ENCODE data around the gene GRM3. TPM values are rescaled to one million over a fixed set of nuclear protein-coding genes. Genes with fewer than 3 reads are reported as not detected.

The GRM3 gene
- total and polyA plus RNA-seq, 2 of the 8 experiments (the other 6 are each of a cell fraction or from before 2014, with no cell fraction given), result 3.1 to 4.2 TPM

DNA sequence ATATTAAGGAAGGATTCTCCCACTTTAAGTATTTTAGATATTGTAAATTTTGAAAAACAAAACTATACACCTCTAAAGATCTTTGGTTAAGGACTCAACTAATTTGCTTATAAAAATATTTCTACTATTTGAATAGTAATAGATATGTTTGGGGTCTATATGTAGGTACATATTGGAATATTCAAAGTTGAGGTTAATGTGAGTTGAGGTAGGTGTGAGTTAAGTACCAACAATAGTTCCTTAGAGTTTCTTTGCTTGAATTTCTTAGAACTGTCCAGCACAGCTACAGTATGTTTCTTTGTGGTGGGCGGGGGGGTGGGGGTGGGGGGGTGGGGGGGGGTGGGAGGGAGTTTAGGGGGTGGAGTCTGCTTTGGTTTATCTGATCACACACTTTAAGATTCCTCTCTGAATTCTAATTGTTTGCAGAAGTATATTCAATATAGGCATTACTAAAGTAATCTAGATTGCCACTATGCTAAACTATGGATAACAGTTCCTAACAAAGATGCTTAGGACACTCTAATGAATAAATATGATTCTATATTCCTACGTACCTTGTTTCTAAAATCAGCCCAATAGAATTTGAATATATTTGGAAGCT, 2.1 kb downstream of the GRM3 start:
- no peaks in the 10 kb centered on the region for H3K79me2 ChIP-seq (ENCODE audit: control insufficient read depth in 1 of 2, insufficient read depth in 2 of 2, low read length in 2 of 2)
- no peak overlapping the region for H3K9ac ChIP-seq (replicated peaks in 1 of 4; ENCODE audit: extremely low read depth in 1 of 4, low read depth in 3 of 4, low read length in 3 of 4)
- H2AFZ ChIP-seq (ENCODE audit: low read length), result no peak overlapping the region
- no peak overlapping the region for H4K5ac ChIP-seq (ENCODE audit: insufficient read length, low read depth, low read length)
- CTCF ChIA-PET (ENCODE audit: partially characterized antibody), result interaction anchor here (1.2 to 3.7 kb wide), 5 partner anchors 17 to 168 kb away, joined by 4 to 12 read pairs (median 5); no protein-coding TSS in a partner anchor
- no peaks in the 10 kb centered on the region for H3K79me1 ChIP-seq (ENCODE audit: low read depth, low read length)
- 83% methylated on average over 1 of the region's 2 CpGs; no CpG with 5 or more reads in 1 of the 2 experiments for WGBS, 2 experiments (ENCODE audit: extremely low coverage in 1 of 2, insufficient coverage in 1 of 2, insufficient read length in 1 of 2, insufficient replicate concordance in 2 of 2, low coverage in 1 of 2, low lambda C conversion rate in 2 of 2, missing lambda C conversion rate in 1 of 2)
- no peak overlapping the region for H2BK20ac ChIP-seq (ENCODE audit: low read length)
- no peak overlapping the region for H2BK15ac ChIP-seq (ENCODE audit: low read length)
- H3K23ac ChIP-seq (ENCODE audit: insufficient read length), result no peak overlapping the region
- no peak for FAIRE-seq
- DNase-seq (ENCODE audit: low read depth in 1 of 2, low spot score in 2 of 2), result no peak
- POLR2A ChIA-PET (ENCODE audit: partially characterized antibody), result interaction anchor here (2.2 kb wide), 1 partner anchor 8 kb away, joined by 8 read pairs; no protein-coding TSS in a partner anchor
- H3K4ac ChIP-seq (replicated peaks; ENCODE audit: insufficient read length, low read depth, low read length), result no peak overlapping the region
- peak overlapping the region; percentile 83 to 99; a peak in 3 of 4 replicates for H3K4me2 ChIP-seq (ENCODE audit: insufficient read depth in 1 of 2, low read depth in 2 of 2, low read length in 2 of 2)
- no peaks in the 10 kb centered on the region for H4K20me1 ChIP-seq (replicated peaks in 1 of 2; ENCODE audit: control insufficient read depth in 1 of 2, insufficient read depth in 2 of 2, low read length in 2 of 2)
- H3K4me1 ChIP-seq (replicated peaks in 1 of 4; ENCODE audit: control insufficient read depth in 3 of 4, insufficient read depth in 4 of 4, low read length in 3 of 4), result peaks cover 0 to 8% (median 5%) of the 10 kb centered on the region in 4 experiments; a peak in 3 of 7 replicates
- no peak overlapping the region for H3K27ac ChIP-seq (ENCODE audit: low read depth, low read length)
- no peaks in the 10 kb centered on the region for H3K9me3 ChIP-seq (ENCODE audit: insufficient read depth in 2 of 2, low read depth in 1 of 2, low read length in 1 of 2)
- no peak overlapping the region for H2BK5ac ChIP-seq (ENCODE audit: low read depth, low read length)
- no peak overlapping the region for H3K56ac ChIP-seq (replicated peaks; ENCODE audit: insufficient read length, low read depth, low read length)
- H2AK5ac ChIP-seq (ENCODE audit: low read depth, low read length), result no peak overlapping the region
- H3K4me3 ChIP-seq (ENCODE audit: extremely low read depth in 1 of 4, insufficient read depth in 2 of 4, low read depth in 3 of 4, low read length in 4 of 4), result peak overlapping the region in 1 of 4 experiments; percentile 71; a peak in 2 of 8 replicates
- no peak overlapping the region for H3K18ac ChIP-seq (ENCODE audit: extremely low read depth, low read length)
- H3K23me2 ChIP-seq (ENCODE audit: low read depth, low read length), result peaks cover 20% of the 10 kb centered on the region
- H4K91ac ChIP-seq (replicated peaks; ENCODE audit: insufficient read length, low read length), result no peak overlapping the region
- H3K36me3 ChIP-seq (ENCODE audit: control insufficient read depth in 2 of 4, insufficient read depth in 4 of 4, low read length in 3 of 4), result no peaks in the 10 kb centered on the region
- no peak overlapping the region for H4K8ac ChIP-seq (ENCODE audit: extremely low read depth, insufficient read depth, low read length)
- H2BK12ac ChIP-seq (ENCODE audit: low read depth, low read length), result no peak overlapping the region
- peaks cover 0 to 12% (median 4%) of the 10 kb centered on the region in 4 experiments; a peak in 5 of 7 replicates for H3K27me3 ChIP-seq (replicated peaks in 1 of 4; ENCODE audit: control insufficient read depth in 3 of 4, extremely low read depth in 1 of 4, insufficient read depth in 3 of 4, low read length in 3 of 4)
- no peak overlapping the region for H2BK120ac ChIP-seq (replicated peaks; ENCODE audit: low read depth, low read length)
- no peak overlapping the region for H3K14ac ChIP-seq (ENCODE audit: insufficient read length)
- no peak for TF ChIP-seq CREB1 (IDR thresholded peaks at IDR 0.05)
- TF ChIP-seq, protein P1, sequence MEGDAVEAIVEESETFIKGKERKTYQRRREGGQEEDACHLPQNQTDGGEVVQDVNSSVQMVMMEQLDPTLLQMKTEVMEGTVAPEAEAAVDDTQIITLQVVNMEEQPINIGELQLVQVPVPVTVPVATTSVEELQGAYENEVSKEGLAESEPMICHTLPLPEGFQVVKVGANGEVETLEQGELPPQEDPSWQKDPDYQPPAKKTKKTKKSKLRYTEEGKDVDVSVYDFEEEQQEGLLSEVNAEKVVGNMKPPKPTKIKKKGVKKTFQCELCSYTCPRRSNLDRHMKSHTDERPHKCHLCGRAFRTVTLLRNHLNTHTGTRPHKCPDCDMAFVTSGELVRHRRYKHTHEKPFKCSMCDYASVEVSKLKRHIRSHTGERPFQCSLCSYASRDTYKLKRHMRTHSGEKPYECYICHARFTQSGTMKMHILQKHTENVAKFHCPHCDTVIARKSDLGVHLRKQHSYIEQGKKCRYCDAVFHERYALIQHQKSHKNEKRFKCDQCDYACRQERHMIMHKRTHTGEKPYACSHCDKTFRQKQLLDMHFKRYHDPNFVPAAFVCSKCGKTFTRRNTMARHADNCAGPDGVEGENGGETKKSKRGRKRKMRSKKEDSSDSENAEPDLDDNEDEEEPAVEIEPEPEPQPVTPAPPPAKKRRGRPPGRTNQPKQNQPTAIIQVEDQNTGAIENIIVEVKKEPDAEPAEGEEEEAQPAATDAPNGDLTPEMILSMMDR (IDR thresholded peaks at IDR 0.05; ENCODE audit: control extremely low read depth in 1 of 3, insufficient read depth in 1 of 3, low read depth in 1 of 3, low read length in 3 of 3), result no peak
- TF ChIP-seq RFX5 (IDR thresholded peaks at IDR 0.05; ENCODE audit: borderline replicate concordance, low read depth, low read length), result no peak
- TF ChIP-seq EZH2 (IDR thresholded peaks at IDR 0.05; ENCODE audit: low read depth, low read length, severe bottlenecking), result no peak
- no peak for TF ChIP-seq EP300 (IDR thresholded peaks at IDR 0.05; ENCODE audit: borderline replicate concordance in 1 of 2, low read depth in 2 of 2, low read length in 2 of 2)
- no peak for TF ChIP-seq POLR2AphosphoS5 (IDR thresholded peaks at IDR 0.05; ENCODE audit: low read depth, low read length)
- TF ChIP-seq JUND (IDR thresholded peaks at IDR 0.05; ENCODE audit: low read length), result no peak
- TF ChIP-seq RBBP5 (IDR thresholded peaks at IDR 0.05; ENCODE audit: borderline replicate concordance, low read depth, low read length), result no peak

Data from H1 (cell line).